Fibroblast of lung (primary cell): ENCODE data around the gene LDLRAD4.

Experiments
- CTCF ChIP-seq, 2 donors: IDR thresholded peaks in 1 of 2; conservative IDR thresholded peaks in 1 of 2; 1 replicate in 1 of 2; 2 replicates in 1 of 2; pipeline ENCODE4 v1.5.1; 2011 to 2012; ENCODE audit warnings: low read length in 2 of 2, control low read depth in 1 of 2, inconsistent platforms in 1 of 2, low read depth in 1 of 2, mild to moderate bottlenecking in 1 of 2
- EZH2 ChIP-seq: IDR thresholded peaks from 2 replicates; pipeline ENCODE4 v1.5.1; 2012; ENCODE audit warnings: low read length, control low read depth, mild to moderate bottlenecking; ENCODE audit errors: missing control alignments

- TF ChIP-seq CTCF (conservative IDR thresholded peaks at IDR 0.05 in 1 of 2, IDR thresholded peaks at IDR 0.05 in 1 of 2; ENCODE audit: low read depth in 1 of 2, low read length in 2 of 2) (no peak), EZH2 (no peak)
Measured at GRCh38 chr18:13439461-13439860, 220.9 kb downstream of the LDLRAD4 start.
